Sciatic nerve (tissue), 2 donors: Measurements from ENCODE around the gene TCERG1L. TPM values are rescaled to one million over a fixed set of nuclear protein-coding genes. Genes with fewer than 3 reads are reported as not detected.

Experiments
- ATAC-seq: fragments of 200-7000 bp; cut with Tn5 transposase; one replicate; pipeline ENCODE4 v1.9.1; 2020; ENCODE audit warnings: mild to moderate bottlenecking, moderate library complexity
- DNase-seq: peaks from one replicate; pipeline ENCODE4 v3.0.0-alpha.2; 2020; ENCODE audit warnings: low spot score
- intact Hi-C: fragments of 100-400 bp; cut with DNase I; formaldehyde crosslinking; loops from one replicate; pipeline ENCODE4 v1.14.2; 2022
- total RNA-seq: library from RNA; stranded (reverse); fragmentation: NEBNext Ultra II Directional; extraction: Animal tissue kit (Norgen Biotek cat#: 25700); gene quantifications from one replicate; pipeline ENCODE4 v1.2.1, GENCODE V29; 2021
- donor health status: DM: no; HTN: no; CAD: no.
- donor health status: DM: no; HTN: no; CAD: no.

Gene TCERG1L
- total RNA-seq, 1 donor from 2014 or later: 0.22 TPM

- ATAC-seq (no peak), DNase-seq (no peak)
- intact Hi-C loops: no loop called here
Observed at GRCh38 chr10:131253931-131254858, 57.3 kb downstream of the TCERG1L start.

GRCh38 chr10:131252567-131253276, 58.8 kb downstream of the TCERG1L start:
- no peak for ATAC-seq
- intact Hi-C loops: no loop called here
- no peak for DNase-seq

GRCh38 chr10:131251146-131251541, 60.4 kb downstream of the TCERG1L start:
- DNase-seq (no peak), ATAC-seq (no peak)
- intact Hi-C loops: no loop called here

- intact Hi-C loops: no loop called here
- DNase-seq (no peak), ATAC-seq (no peak)
Observed at GRCh38 chr10:131250454-131251145, 60.9 kb downstream of the TCERG1L start.

- DNase-seq (no peak), ATAC-seq (no peak)
- intact Hi-C loops: no loop called here
Observed at GRCh38 chr10:131249955-131250344, 61.6 kb downstream of the TCERG1L start.

GRCh38 chr10:131249238-131249954, 62.1 kb downstream of the TCERG1L start:
- DNase-seq (no peak), ATAC-seq (no peak)
- intact Hi-C loops: no loop called here

- DNase-seq: no peak
- no peak for ATAC-seq
- intact Hi-C loops: no loop called here
Observed at GRCh38 chr10:131248376-131249165, 63.0 kb downstream of the TCERG1L start.

GRCh38 chr10:131247873-131248272, 63.6 kb downstream of the TCERG1L start:
- intact Hi-C loops: no loop called here
- ATAC-seq (no peak), DNase-seq (no peak)

GRCh38 chr10:131246775-131247174, 64.7 kb downstream of the TCERG1L start:
- intact Hi-C loops: no loop called here
- no peak for ATAC-seq
- no peak for DNase-seq

GRCh38 chr10:131246089-131246488, 65.4 kb downstream of the TCERG1L start:
- no peak for ATAC-seq
- DNase-seq: no peak
- intact Hi-C loops: no loop called here

GRCh38 chr10:131245475-131246059, 66.0 kb downstream of the TCERG1L start:
- intact Hi-C loops: no loop called here
- DNase-seq (no peak), ATAC-seq (no peak)

GRCh38 chr10:131244836-131245235, 66.7 kb downstream of the TCERG1L start:
- no peak for ATAC-seq
- DNase-seq: no peak
- intact Hi-C loops: no loop called here

- no peak for DNase-seq
- intact Hi-C loops: no loop called here
Observed at GRCh38 chr10:131243076-131243475, 68.4 kb downstream of the TCERG1L start.

GRCh38 chr10:131242007-131242406, 69.5 kb downstream of the TCERG1L start:
- DNase-seq (no peak), ATAC-seq (no peak)
- intact Hi-C loops: no loop called here

More at GRCh38 chr10:131243076-131243475, 68.4 kb downstream of the TCERG1L start:
- ATAC-seq: no peak

- intact Hi-C loops: no loop called here
- DNase-seq (no peak), ATAC-seq (no peak)
Observed at GRCh38 chr10:131240691-131241090, 70.8 kb downstream of the TCERG1L start.

- ATAC-seq (no peak), DNase-seq (no peak)
- intact Hi-C loops: no loop called here
Observed at GRCh38 chr10:131239926-131240325, 71.6 kb downstream of the TCERG1L start.

GRCh38 chr10:131239450-131239849, 72.1 kb downstream of the TCERG1L start:
- intact Hi-C loops: no loop called here
- DNase-seq: no peak
- no peak for ATAC-seq
